HepG2 (cell line): ENCODE data around the gene UST. TPM values are rescaled to one million over a fixed set of nuclear protein-coding genes. Genes with fewer than 3 reads are reported as not detected.

Experiments used
- ATAC-seq: fragments of 200-7000 bp; cut with Tn5 transposase; 3 replicates; pipeline ENCODE4 v1.9.1; 2020; ENCODE audit warnings: mild to moderate bottlenecking, moderate library complexity
- BruUV-seq: library from RNA; stranded (reverse); fragments of 400-500 nt; replicated peaks from 2 replicates; lab custom pipeline; 2021; lab: Mats Ljungman, UMichigan
- CTCF ChIA-PET: fragments of 300-600 bp; formaldehyde crosslinking; extraction: SDS; loops from one replicate; lab custom pipeline; 2021; ENCODE audit warnings: low total read pairs, inconsistent platforms, low intra/inter-chr PET ratio; lab: Yijun Ruan, JAX
- POLR2A ChIA-PET: fragments of 350-600 bp; sonication (Branson Sonifier 250); formaldehyde crosslinking; loops from one replicate; lab custom pipeline; 2020; ENCODE audit warnings: antibody characterized with exemption, inconsistent platforms; lab: Yijun Ruan, JAX
- DNase-seq: peaks from one replicate; pipeline ENCODE4 v3.0.0-alpha.2; 2015; ENCODE audit warnings: low spot score
- FAIRE-seq: peaks from 3 replicates; lab custom pipeline; 2011; peaks lifted over from hg19 to GRCh38; lab: Jason Lieb, UNC
- H2AFZ ChIP-seq: one replicate; pipeline ENCODE4 v1.6.1; 2011; ENCODE audit warnings: low read length, inconsistent platforms
- H3K27ac ChIP-seq: fragments of 300-600 bp; 3 replicates; pipeline ENCODE4 v1.8.0; 2011; ENCODE audit warnings: mixed run types, mild to moderate bottlenecking, mixed read lengths, low read length, inconsistent platforms; ENCODE audit not compliant: insufficient read depth; ENCODE audit errors: extremely low read length
- H3K27me3 ChIP-seq, 2 experiments: fragments of 200-600 bp in 1 of 2; 2 replicates in 1 of 2; 3 replicates in 1 of 2; pipeline versions ENCODE4 v1.6.0 to v1.8.0; 2011; ENCODE audit warnings: low read length in 2 of 2, mild to moderate bottlenecking in 2 of 2, moderate library complexity in 2 of 2, inconsistent platforms in 1 of 2; ENCODE audit not compliant: insufficient read depth in 2 of 2, control insufficient read depth in 1 of 2
- H3K36me3 ChIP-seq, 2 experiments: fragments of 200-600 bp in 1 of 2; replicated peaks in 1 of 2; 2 replicates in 1 of 2; 3 replicates in 1 of 2; pipeline versions ENCODE4 v1.5.1 to v1.8.0; 2011; ENCODE audit warnings: low read length in 2 of 2, inconsistent platforms in 1 of 2; ENCODE audit not compliant: insufficient read depth in 2 of 2, control insufficient read depth in 1 of 2
- H3K4me1 ChIP-seq: 2 replicates; pipeline ENCODE4 v1.5.1; 2012; ENCODE audit warnings: low read length, inconsistent platforms; ENCODE audit not compliant: insufficient read depth
- H3K4me2 ChIP-seq: 2 replicates; pipeline ENCODE4 v1.6.0; 2011; ENCODE audit warnings: low read depth, low read length, inconsistent platforms
- H3K4me3 ChIP-seq, 3 experiments: fragments of 200-600 bp in 1 of 3; sonication (generic), shearing (Covaris generic) in 1 of 3; replicated peaks in 1 of 3; 2 replicates each; pipeline ENCODE4 v1.5.1; 2011 to 2016; ENCODE audit warnings: low read length in 3 of 3, inconsistent platforms in 2 of 3, low read depth in 2 of 3, mild to moderate bottlenecking in 2 of 3, control low read depth in 1 of 3, mixed read lengths in 1 of 3; ENCODE audit not compliant: insufficient read depth in 1 of 3
- H3K79me2 ChIP-seq: one replicate; pipeline ENCODE4 v1.6.1; 2011; ENCODE audit warnings: low read length, inconsistent platforms; ENCODE audit not compliant: insufficient read depth
- H3K9ac ChIP-seq: 2 replicates; pipeline ENCODE4 v1.6.0; 2011; ENCODE audit warnings: mild to moderate bottlenecking, low read depth, low read length, inconsistent platforms; ENCODE audit not compliant: insufficient read depth
- H3K9me3 ChIP-seq: 2 replicates; pipeline ENCODE4 v1.5.1; 2012; ENCODE audit warnings: mild to moderate bottlenecking, low read length
- H4K20me1 ChIP-seq: 2 replicates; pipeline ENCODE4 v1.6.0; 2011; ENCODE audit warnings: inconsistent platforms, mild to moderate bottlenecking, low read length, moderate library complexity; ENCODE audit not compliant: insufficient read depth
- HNF4G ChIP-seq, 2 experiments: sonication (generic) in 1 of 2; formaldehyde crosslinking in 1 of 2; IDR thresholded peaks; 2 replicates each; pipeline versions ENCODE4 v1.4.0 to v1.6.1; 2011 to 2020; ENCODE audit warnings: borderline replicate concordance in 2 of 2, low read depth in 2 of 2, mild to moderate bottlenecking in 2 of 2, low read length in 1 of 2, missing genetic modification reagents in 1 of 2, moderate library complexity in 1 of 2
- MATR3 ChIP-seq: sonication (generic); formaldehyde crosslinking; IDR thresholded peaks from 2 replicates; pipeline ENCODE4 v1.4.0; 2020; ENCODE audit warnings: missing genetic modification reagents
- MTA3 ChIP-seq: sonication (generic); formaldehyde crosslinking; IDR thresholded peaks from 2 replicates; pipeline ENCODE4 v1.4.0; 2020; ENCODE audit warnings: missing genetic modification reagents
- RBFOX2 ChIP-seq: fragments of 200-400 bp; formaldehyde crosslinking; IDR thresholded peaks from 2 replicates; pipeline ENCODE4 v1.6.1; 2017; ENCODE audit warnings: low read depth, mild to moderate bottlenecking, low read length
- SKIL ChIP-seq: sonication (generic); formaldehyde crosslinking; IDR thresholded peaks from 2 replicates; pipeline ENCODE4 v1.8.0; 2022; ENCODE audit warnings: missing genetic modification reagents, mild to moderate bottlenecking, moderate library complexity, borderline replicate concordance
- SMAD9 ChIP-seq: sonication (generic); formaldehyde crosslinking; IDR thresholded peaks from 2 replicates; pipeline ENCODE4 v1.5.1; 2020; ENCODE audit warnings: mild to moderate bottlenecking, missing genetic modification reagents
- SOX6 ChIP-seq, 2 experiments: fragments of 450-650 bp in 1 of 2; sonication (generic) in 1 of 2; formaldehyde crosslinking in 1 of 2; IDR thresholded peaks; 2 replicates each; pipeline versions ENCODE4 v1.4.0 to v1.6.1; 2017 to 2020; ENCODE audit warnings: antibody characterized with exemption in 1 of 2, mild to moderate bottlenecking in 1 of 2, missing genetic modification reagents in 1 of 2
- ZBTB42 ChIP-seq: sonication (generic); formaldehyde crosslinking; IDR thresholded peaks from 2 replicates; pipeline ENCODE4 v1.5.0; 2020; ENCODE audit warnings: mild to moderate bottlenecking, missing genetic modification reagents
- ZNF180 ChIP-seq: sonication (generic); formaldehyde crosslinking; IDR thresholded peaks from 2 replicates; pipeline ENCODE4 v1.4.0; 2020; ENCODE audit warnings: low read depth, missing genetic modification reagents, borderline replicate concordance
- ZNF564 ChIP-seq: sonication (generic); formaldehyde crosslinking; IDR thresholded peaks from 2 replicates; pipeline ENCODE4 v1.8.1; 2023; ENCODE audit warnings: mild to moderate bottlenecking, missing genetic modification reagents
- ZNF605 ChIP-seq: sonication (generic); formaldehyde crosslinking; IDR thresholded peaks from 2 replicates; pipeline ENCODE4 v1.8.0; 2022; ENCODE audit warnings: mild to moderate bottlenecking, missing genetic modification reagents
- ZNF616 ChIP-seq: sonication (generic); formaldehyde crosslinking; IDR thresholded peaks from 2 replicates; pipeline ENCODE4 v1.5.0; 2020; ENCODE audit warnings: low read depth, mild to moderate bottlenecking, missing genetic modification reagents
- ZNF672 ChIP-seq: sonication (generic); formaldehyde crosslinking; IDR thresholded peaks from 2 replicates; pipeline ENCODE4 v1.8.1; 2022; ENCODE audit warnings: missing genetic modification reagents
- WGBS: methylation state at CpG from one replicate; pipeline ENCODE4 v1.1.6; 2017; ENCODE audit warnings: low lambda C conversion rate; 5-methylcytosine and 5-hydroxymethylcytosine counted together
- in situ Hi-C: cut with HindIII; loops from 2 replicates; pipeline ENCODE4 v1.10.0; 2017; ENCODE audit warnings: low pct_unique_long_range_greater_than_20kb; ENCODE audit not compliant: extremely low pct_ligation_motif_present
- intact Hi-C: fragments of 100-400 bp; cut with micrococcal nuclease; formaldehyde crosslinking; loops from one replicate; pipeline ENCODE4 v1.10.0; 2022; ENCODE audit not compliant: unreplicated experiment
- polyA plus RNA-seq, 8 experiments: library from polyadenylated mRNA; depleted of rRNA in 3 of 8; stranded (reverse) in 7 of 8; unstranded in 1 of 8; fragments of >200 nt; fragmentation: Illumina TruSeq in 4 of 8; extraction: Trizol in 4 of 8; gene quantifications; 2 replicates each; pipeline versions ENCODE4 v1.2.1 to v1.2.3, GENCODE V29; 2011 to 2016; ENCODE audit warnings: low read depth in 4 of 8, missing spikeins in 1 of 8, mixed read lengths in 1 of 8; ENCODE audit not compliant: insufficient read depth in 1 of 8
- total RNA-seq, 5 experiments: library from RNA; depleted of rRNA; stranded (reverse); fragments of >200 nt; fragmentation: Illumina TruSeq; extraction: Trizol; gene quantifications; 2 replicates each; pipeline ENCODE4 v1.2.3, GENCODE V29; 2016; ENCODE audit warnings: low read depth in 1 of 5
- TF ChIP-seq, protein P1 (sequence below): IDR thresholded peaks from 2 replicates; pipeline ENCODE4 v1.6.1; 2012; ENCODE audit warnings: inconsistent platforms

UST gene
- total and polyA plus RNA-seq, 2 of the 13 experiments (the other 11 are each of a cell fraction or from before 2014, with no cell fraction given): 0.27 TPM; not detected in 1

DNA sequence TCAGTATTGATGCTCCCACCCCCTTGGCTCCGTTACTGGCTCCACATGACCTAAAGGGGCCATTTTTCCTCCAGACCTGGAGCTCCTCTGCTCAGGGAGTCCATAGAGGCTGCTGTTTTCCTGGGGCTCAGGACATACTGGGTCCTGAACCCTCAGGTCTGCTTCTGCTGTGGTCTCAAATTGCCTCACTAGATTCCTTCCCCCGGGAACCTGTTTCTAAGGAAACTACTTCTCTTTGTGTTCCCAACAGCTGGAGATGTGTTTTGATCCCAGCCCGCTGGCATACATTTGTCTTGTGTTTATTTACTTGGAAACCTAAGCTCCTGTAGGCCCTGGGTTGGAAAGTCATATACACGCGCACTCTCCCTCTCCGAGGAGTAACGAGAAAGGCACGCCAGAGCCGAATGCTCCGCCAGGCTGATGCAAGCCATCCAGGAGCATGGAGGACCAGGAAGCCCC is 222.8 kb downstream of the UST start (continued):
- no peak for TF ChIP-seq SKIL (CRISPR knock-in tag)
- TF ChIP-seq SMAD9: no peak

- no peak for DNase-seq
- Histone ChIP-seq H2AFZ (no peak overlapping the region), H3K9ac (no peak overlapping the region), H3K4me1 (peaks cover 22% of the 10 kb centered on the region), H3K27ac (no peak overlapping the region), H3K27me3 (peaks cover 0 to 32% of the 10 kb centered on the region in 2 experiments; a peak in 3 of 5 replicates), H3K4me2 (no peak overlapping the region), H3K4me3 (no peak overlapping the region), H3K79me2 (no peaks in the 10 kb centered on the region), H4K20me1 (no peaks in the 10 kb centered on the region), H3K36me3 (no peaks in the 10 kb centered on the region), H3K9me3 (no peaks in the 10 kb centered on the region)
- WGBS: 26% methylated on average over 6 of the region's 6 CpGs
- intact Hi-C loops (no loop called here), in situ Hi-C loops (no loop called here)
- no peak for TF ChIP-seq RBFOX2
- TF ChIP-seq ZNF605: no peak
- no peak for TF ChIP-seq ZNF180 (CRISPR knock-in tag)
- no peak for TF ChIP-seq ZNF672 (CRISPR knock-in tag)
- TF ChIP-seq HNF4G (IDR thresholded peaks at IDR 0.05; ENCODE audit: borderline replicate concordance, low read depth, low read length): no peak
- no peak for TF ChIP-seq HNF4G (CRISPR knock-in tag; IDR thresholded peaks at IDR 0.05; ENCODE audit: borderline replicate concordance, low read depth)
- TF ChIP-seq, protein P1, sequence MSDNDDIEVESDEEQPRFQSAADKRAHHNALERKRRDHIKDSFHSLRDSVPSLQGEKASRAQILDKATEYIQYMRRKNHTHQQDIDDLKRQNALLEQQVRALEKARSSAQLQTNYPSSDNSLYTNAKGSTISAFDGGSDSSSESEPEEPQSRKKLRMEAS: no peak
- TF ChIP-seq MTA3 (CRISPR knock-in tag): no peak
- no peak for TF ChIP-seq SOX6 (IDR thresholded peaks at IDR 0.05)
- no peak for TF ChIP-seq SOX6 (CRISPR knock-in tag; IDR thresholded peaks at IDR 0.05)
- TF ChIP-seq ZBTB42 (CRISPR knock-in tag): no peak
- TF ChIP-seq MATR3 (CRISPR knock-in tag): no peak
- TF ChIP-seq ZNF616 (CRISPR knock-in tag): no peak
- no peak for TF ChIP-seq ZNF564 (CRISPR knock-in tag)
- no peak for TF ChIP-seq SKIL (CRISPR knock-in tag)
- ATAC-seq: no peak
- POLR2A ChIA-PET: no interaction called here
- CTCF ChIA-PET: no interaction called here
- FAIRE-seq: no peak
- BruUV-seq: no TSS peak
Observed at GRCh38 chr6:148971031-148971927, 224.4 kb downstream of the UST start.
